Skeletal muscle satellite cell (primary cell): ENCODE data around the gene TRIP10. TPM values are rescaled to one million over a fixed set of nuclear protein-coding genes. Genes with fewer than 3 reads are reported as not detected.

Source experiments
- H3K27me3 ChIP-seq: 2 replicates; pipeline ENCODE4 v1.7.0; 2013; ENCODE audit warnings: low read length; ENCODE audit not compliant: control insufficient read depth, insufficient read depth
- H3K36me3 ChIP-seq: 2 replicates; pipeline ENCODE4 v1.7.0; 2013; ENCODE audit warnings: mild to moderate bottlenecking, control low read depth, low read length; ENCODE audit not compliant: insufficient read depth
- H3K4me1 ChIP-seq: 2 replicates; pipeline ENCODE4 v1.7.0; 2013; ENCODE audit warnings: low read length; ENCODE audit not compliant: control insufficient read depth, insufficient read depth
- H3K4me2 ChIP-seq: 2 replicates; pipeline ENCODE4 v1.7.0; 2013; ENCODE audit warnings: mild to moderate bottlenecking, low read length
- H3K4me3 ChIP-seq: 2 replicates; pipeline ENCODE4 v1.7.0; 2013; ENCODE audit warnings: low read length
- H3K9ac ChIP-seq: 2 replicates; pipeline ENCODE4 v1.7.0; 2013; ENCODE audit warnings: mild to moderate bottlenecking, low read depth, low read length, moderate library complexity
- H3K9me3 ChIP-seq: replicated peaks from 2 replicates; pipeline ENCODE4 v1.7.0; 2013; ENCODE audit warnings: mild to moderate bottlenecking, control low read depth, low read length
- total RNA-seq: library from RNA; depleted of rRNA; stranded (reverse); fragments of >200 nt; gene quantifications from 2 replicates; pipeline ENCODE4 v1.2.3, GENCODE V29; 2012; rRNA removed

The TRIP10 gene
- total RNA-seq, result 41.6 and 44.6 TPM in 2 replicates

GRCh38 chr19:6739390-6739882 lies at the start of gene TRIP10:
Gene TRIP10 (plus strand): TSS chr19:6739680. CDS start chr19:6739762, 82 bp downstream.
- H3K4me1 ChIP-seq, result peaks cover 43% of the 10 kb centered on the region
- peak within 1 kb of the TSS; percentile 85 for H3K9ac ChIP-seq
- H3K36me3 ChIP-seq, result peaks cover 17% of the 10 kb centered on the region
- H3K27me3 ChIP-seq, result no peaks in the 10 kb centered on the region
- peak within 1 kb of the TSS; percentile 88 for H3K4me3 ChIP-seq
- H3K4me2 ChIP-seq, result peak within 1 kb of the TSS; percentile 89
- no peaks in the 10 kb centered on the region for H3K9me3 ChIP-seq

- Histone ChIP-seq H3K36me3 (no peaks in the 10 kb centered on the region), H3K4me1 (no peaks in the 10 kb centered on the region), H3K4me3 (no peak overlapping the region), H3K4me2 (no peak overlapping the region), H3K9ac (no peak overlapping the region), H3K27me3 (no peaks in the 10 kb centered on the region), H3K9me3 (no peaks in the 10 kb centered on the region)
Measured at GRCh38 chr19:6690160-6690885, 49.2 kb upstream of the TRIP10 start.

- H3K4me2 ChIP-seq, result no peak overlapping the region
- H3K4me3 ChIP-seq, result no peak overlapping the region
- H3K36me3 ChIP-seq, result no peaks in the 10 kb centered on the region
- no peaks in the 10 kb centered on the region for H3K9me3 ChIP-seq
- no peaks in the 10 kb centered on the region for H3K4me1 ChIP-seq
- H3K27me3 ChIP-seq, result no peaks in the 10 kb centered on the region
- no peak overlapping the region for H3K9ac ChIP-seq
Measured at GRCh38 chr19:6691342-6691741, 48.1 kb upstream of the TRIP10 start.

GRCh38 chr19:6692027-6692426 lies 47.5 kb upstream of the TRIP10 start:
- Histone ChIP-seq H3K9ac (no peak overlapping the region), H3K9me3 (no peaks in the 10 kb centered on the region), H3K4me2 (no peak overlapping the region), H3K4me1 (no peaks in the 10 kb centered on the region), H3K27me3 (no peaks in the 10 kb centered on the region), H3K4me3 (no peak overlapping the region), H3K36me3 (no peaks in the 10 kb centered on the region)

- Histone ChIP-seq H3K4me1 (no peaks in the 10 kb centered on the region), H3K27me3 (no peaks in the 10 kb centered on the region), H3K4me3 (no peak overlapping the region), H3K4me2 (no peak overlapping the region), H3K9ac (no peak overlapping the region), H3K36me3 (no peaks in the 10 kb centered on the region), H3K9me3 (no peaks in the 10 kb centered on the region)
Measured at GRCh38 chr19:6693056-6693471, 46.4 kb upstream of the TRIP10 start.

GRCh38 chr19:6693681-6694080 lies 45.8 kb upstream of the TRIP10 start:
- no peaks in the 10 kb centered on the region for H3K27me3 ChIP-seq
- no peaks in the 10 kb centered on the region for H3K4me1 ChIP-seq
- no peak overlapping the region for H3K4me2 ChIP-seq
- no peaks in the 10 kb centered on the region for H3K36me3 ChIP-seq
- H3K9me3 ChIP-seq, result no peaks in the 10 kb centered on the region
- H3K9ac ChIP-seq, result no peak overlapping the region
- H3K4me3 ChIP-seq, result no peak overlapping the region

GRCh38 chr19:6694147-6694815 lies 45.2 kb upstream of the TRIP10 start:
- H3K27me3 ChIP-seq, result no peaks in the 10 kb centered on the region
- no peak overlapping the region for H3K4me2 ChIP-seq
- no peaks in the 10 kb centered on the region for H3K4me1 ChIP-seq
- no peaks in the 10 kb centered on the region for H3K9me3 ChIP-seq
- H3K36me3 ChIP-seq, result no peaks in the 10 kb centered on the region
- no peak overlapping the region for H3K4me3 ChIP-seq
- no peak overlapping the region for H3K9ac ChIP-seq

- Histone ChIP-seq H3K4me3 (no peak overlapping the region), H3K36me3 (no peaks in the 10 kb centered on the region), H3K4me2 (no peak overlapping the region), H3K27me3 (no peaks in the 10 kb centered on the region), H3K9me3 (no peaks in the 10 kb centered on the region), H3K4me1 (no peaks in the 10 kb centered on the region), H3K9ac (no peak overlapping the region)
Measured at GRCh38 chr19:6696239-6696820, 43.1 kb upstream of the TRIP10 start.

GRCh38 chr19:6697291-6697690 lies 42.2 kb upstream of the TRIP10 start:
- H3K4me2 ChIP-seq, result no peak overlapping the region
- H3K9ac ChIP-seq, result no peak overlapping the region
- H3K36me3 ChIP-seq, result no peaks in the 10 kb centered on the region
- no peaks in the 10 kb centered on the region for H3K27me3 ChIP-seq
- no peak overlapping the region for H3K4me3 ChIP-seq
- no peaks in the 10 kb centered on the region for H3K4me1 ChIP-seq
- no peaks in the 10 kb centered on the region for H3K9me3 ChIP-seq

- H3K27me3 ChIP-seq, result no peaks in the 10 kb centered on the region
- no peaks in the 10 kb centered on the region for H3K36me3 ChIP-seq
- no peak overlapping the region for H3K9ac ChIP-seq
- H3K4me2 ChIP-seq, result no peak overlapping the region
- H3K4me3 ChIP-seq, result no peak overlapping the region
- no peaks in the 10 kb centered on the region for H3K9me3 ChIP-seq
- H3K4me1 ChIP-seq, result no peaks in the 10 kb centered on the region
Measured at GRCh38 chr19:6699935-6700334, 39.5 kb upstream of the TRIP10 start.

- Histone ChIP-seq H3K4me2 (no peak overlapping the region), H3K4me3 (no peak overlapping the region)
Measured at GRCh38 chr19:6700586-6701316, 38.7 kb upstream of the TRIP10 start.

More at GRCh38 chr19:6700586-6701316, 38.7 kb upstream of the TRIP10 start:
- H3K9me3 ChIP-seq, result no peaks in the 10 kb centered on the region
- no peak overlapping the region for H3K9ac ChIP-seq
- no peaks in the 10 kb centered on the region for H3K36me3 ChIP-seq
- H3K27me3 ChIP-seq, result no peaks in the 10 kb centered on the region
- H3K4me1 ChIP-seq, result no peaks in the 10 kb centered on the region
